ENCODE results near the gene GNAO1. TPM values are rescaled to one million over a fixed set of nuclear protein-coding genes. Genes with fewer than 3 reads are reported as not detected.

Gene GNAO1
- polyA plus RNA-seq (2011; rRNA removed) (0.01 and 0.04 TPM in 2 replicates), polyA minus RNA-seq (2011; rRNA and poly(A)+ RNA removed) (0.22 and 0.41 TPM in 2 replicates)

GRCh38 chr16:56191156-56191815, at the start of gene GNAO1:
Gene GNAO1 (plus strand): TSS chr16:56191489. CDS start chr16:56192236, 747 bp downstream.
- DNase-seq (ENCODE audit: low read depth, low spot score): no peak
- ChIA-PET CTCF (no interaction called here), POLR2A (interaction anchor here (0.7 kb wide), 1 partner anchor 93 kb away, joined by 3 read pairs; no protein-coding TSS in a partner anchor)
- H3K27ac ChIP-seq (ENCODE audit: low read depth, low read length): no peak within 1 kb of the TSS
- H3K27me3 ChIP-seq (ENCODE audit: control insufficient read depth, insufficient read depth, low read length): peaks cover 57% of the 10 kb centered on the region
- peak within 1 kb of the TSS; percentile 56 for H3K4me3 ChIP-seq (ENCODE audit: low read depth, low read length)
- TF ChIP-seq, protein P1, sequence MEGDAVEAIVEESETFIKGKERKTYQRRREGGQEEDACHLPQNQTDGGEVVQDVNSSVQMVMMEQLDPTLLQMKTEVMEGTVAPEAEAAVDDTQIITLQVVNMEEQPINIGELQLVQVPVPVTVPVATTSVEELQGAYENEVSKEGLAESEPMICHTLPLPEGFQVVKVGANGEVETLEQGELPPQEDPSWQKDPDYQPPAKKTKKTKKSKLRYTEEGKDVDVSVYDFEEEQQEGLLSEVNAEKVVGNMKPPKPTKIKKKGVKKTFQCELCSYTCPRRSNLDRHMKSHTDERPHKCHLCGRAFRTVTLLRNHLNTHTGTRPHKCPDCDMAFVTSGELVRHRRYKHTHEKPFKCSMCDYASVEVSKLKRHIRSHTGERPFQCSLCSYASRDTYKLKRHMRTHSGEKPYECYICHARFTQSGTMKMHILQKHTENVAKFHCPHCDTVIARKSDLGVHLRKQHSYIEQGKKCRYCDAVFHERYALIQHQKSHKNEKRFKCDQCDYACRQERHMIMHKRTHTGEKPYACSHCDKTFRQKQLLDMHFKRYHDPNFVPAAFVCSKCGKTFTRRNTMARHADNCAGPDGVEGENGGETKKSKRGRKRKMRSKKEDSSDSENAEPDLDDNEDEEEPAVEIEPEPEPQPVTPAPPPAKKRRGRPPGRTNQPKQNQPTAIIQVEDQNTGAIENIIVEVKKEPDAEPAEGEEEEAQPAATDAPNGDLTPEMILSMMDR (IDR thresholded peaks at IDR 0.05; ENCODE audit: low read depth, low read length): no peak
- H3K9me3 ChIP-seq (ENCODE audit: control insufficient read depth, insufficient read depth, low read length): no peaks in the 10 kb centered on the region; the same call in 1 of the 2 replicates

- no peaks in the 10 kb centered on the region for H3K9me3 ChIP-seq (ENCODE audit: control insufficient read depth, insufficient read depth, low read length)
- DNase-seq (ENCODE audit: low read depth, low spot score): no peak
- no peak overlapping the region for H3K27ac ChIP-seq (ENCODE audit: low read depth, low read length)
- TF ChIP-seq, protein P1 (IDR thresholded peaks at IDR 0.05; ENCODE audit: low read depth, low read length): no peak
- ChIA-PET POLR2A (no interaction called here), CTCF (no interaction called here)
- H3K4me3 ChIP-seq (ENCODE audit: low read depth, low read length): no peak overlapping the region
- no peaks in the 10 kb centered on the region for H3K27me3 ChIP-seq (ENCODE audit: control insufficient read depth, insufficient read depth, low read length)
Measured at GRCh38 chr16:56143666-56144065, 47.6 kb upstream of the GNAO1 start.

DNA sequence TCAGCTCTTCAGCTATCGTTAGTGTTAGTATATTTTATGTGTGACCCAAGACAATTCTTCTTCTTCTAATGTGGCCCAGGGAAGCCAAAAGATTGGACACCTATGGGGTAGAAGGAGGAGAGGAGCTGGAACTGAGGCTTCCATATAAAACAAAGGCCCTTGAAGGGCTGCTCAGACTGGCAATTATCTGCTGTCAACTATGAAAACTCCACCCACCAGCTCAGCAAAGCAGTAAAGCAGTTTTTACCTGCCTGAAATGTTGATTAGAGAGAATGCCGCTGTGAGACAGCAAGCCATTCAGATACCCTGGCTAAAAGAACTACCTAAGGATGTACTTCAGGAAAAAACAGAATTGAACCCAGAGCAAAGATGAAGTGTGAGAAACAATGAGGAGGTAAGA, 45.9 kb upstream of the GNAO1 start:
- no peaks in the 10 kb centered on the region for H3K27me3 ChIP-seq (ENCODE audit: control insufficient read depth, insufficient read depth, low read length)
- no peak overlapping the region for H3K4me3 ChIP-seq (ENCODE audit: low read depth, low read length)
- no peak overlapping the region for H3K27ac ChIP-seq (ENCODE audit: low read depth, low read length)
- ChIA-PET POLR2A (no interaction called here), CTCF (interaction anchor here (1.3 kb wide), 1 partner anchor 173 kb away, joined by 4 read pairs; no protein-coding TSS in a partner anchor)
- H3K9me3 ChIP-seq (ENCODE audit: control insufficient read depth, insufficient read depth, low read length): no peaks in the 10 kb centered on the region
- TF ChIP-seq, protein P1 (IDR thresholded peaks at IDR 0.05; ENCODE audit: low read depth, low read length): no peak
- no peak for DNase-seq (ENCODE audit: low read depth, low spot score)

DNA sequence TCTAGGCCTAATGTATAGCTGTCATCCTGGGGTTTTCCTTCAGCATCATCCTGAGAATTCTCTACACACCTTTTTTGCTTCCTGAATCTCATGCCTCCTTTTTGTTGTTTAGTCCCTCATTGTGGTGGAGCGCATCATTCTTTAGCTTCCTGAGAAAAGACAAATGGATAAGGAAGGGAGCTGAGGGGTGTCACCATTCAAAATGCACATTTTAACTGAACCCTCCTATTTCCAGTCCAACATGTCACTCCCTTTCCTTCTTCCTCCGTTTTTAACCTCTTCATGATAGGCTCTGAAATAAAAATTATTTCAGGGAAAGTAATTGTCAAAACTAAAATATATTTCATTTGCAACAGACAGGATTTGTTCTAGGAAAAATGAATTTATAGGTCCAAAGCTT, 39.7 kb upstream of the GNAO1 start:
- ChIA-PET CTCF (no interaction called here), POLR2A (no interaction called here)
- Histone ChIP-seq H3K9me3 (ENCODE audit: control insufficient read depth, insufficient read depth, low read length) (no peaks in the 10 kb centered on the region), H3K27me3 (ENCODE audit: control insufficient read depth, insufficient read depth, low read length) (no peaks in the 10 kb centered on the region), H3K4me3 (ENCODE audit: low read depth, low read length) (no peak overlapping the region), H3K27ac (ENCODE audit: low read depth, low read length) (no peak overlapping the region)
- TF ChIP-seq, protein P1 (IDR thresholded peaks at IDR 0.05; ENCODE audit: low read depth, low read length): no peak
- no peak for DNase-seq (ENCODE audit: low read depth, low spot score)

GRCh38 chr16:56161658-56162057, 29.6 kb upstream of the GNAO1 start:
- ChIA-PET CTCF (no interaction called here), POLR2A (no interaction called here)
- no peaks in the 10 kb centered on the region for H3K27me3 ChIP-seq (ENCODE audit: control insufficient read depth, insufficient read depth, low read length)
- DNase-seq (ENCODE audit: low read depth, low spot score): no peak
- no peak overlapping the region for H3K4me3 ChIP-seq (ENCODE audit: low read depth, low read length)
- H3K27ac ChIP-seq (ENCODE audit: low read depth, low read length): no peak overlapping the region
- TF ChIP-seq, protein P1 (IDR thresholded peaks at IDR 0.05; ENCODE audit: low read depth, low read length): no peak
- H3K9me3 ChIP-seq (ENCODE audit: control insufficient read depth, insufficient read depth, low read length): no peaks in the 10 kb centered on the region

All from AG04450 (cell line).